ENCODE data around the gene SLC35F1. TPM values are rescaled to one million over a fixed set of nuclear protein-coding genes. Genes with fewer than 3 reads are reported as not detected.

The SLC35F1 gene
- total RNA-seq, 4 donors from 2014 or later = 5.4 to 8.1 (median 6.5) TPM

- H3K4me1 ChIP-seq = peaks cover 4 to 16% (median 15%) of the 10 kb centered on the region in 4 donors
- H3K4me3 ChIP-seq = no peak overlapping the region
- H3K36me3 ChIP-seq = no peaks in the 10 kb centered on the region
- H3K9me3 ChIP-seq = no peaks in the 10 kb centered on the region
- TF ChIP-seq POLR2AphosphoS5 (IDR thresholded peaks at IDR 0.05) (no peak), CTCF (IDR thresholded peaks at IDR 0.05) (no peak), EP300 (IDR thresholded peaks at IDR 0.05) (no peak), POLR2A (IDR thresholded peaks at IDR 0.05; ENCODE audit: low read depth) (no peak)
- H3K27ac ChIP-seq (replicated peaks in 1 of 4) = no peak overlapping the region
- H3K27me3 ChIP-seq = no peaks in the 10 kb centered on the region
- intact Hi-C loops (cut with DNase I) = loop anchor here (5.0 to 10.0 kb wide), 2 partner anchors 335 to 497 kb away; no protein-coding TSS in a partner anchor
- 61% methylated on average over 2 of the region's 2 CpGs for WGBS
- no peak for DNase-seq (ENCODE audit: extremely low spot score)
Measured at GRCh38 chr6:118280210-118280609, 373.1 kb downstream of the SLC35F1 start.

- H3K4me1 ChIP-seq = peaks cover 7 to 27% (median 20%) of the 10 kb centered on the region in 4 donors
- TF ChIP-seq EP300 (IDR thresholded peaks at IDR 0.05) (no peak), CTCF (IDR thresholded peaks at IDR 0.05) (no peak), POLR2A (IDR thresholded peaks at IDR 0.05; ENCODE audit: low read depth) (no peak), POLR2AphosphoS5 (IDR thresholded peaks at IDR 0.05) (no peak)
- H3K27ac ChIP-seq (replicated peaks in 1 of 4) = no peak overlapping the region
- H3K9me3 ChIP-seq = no peaks in the 10 kb centered on the region
- no peaks in the 10 kb centered on the region for H3K27me3 ChIP-seq
- no peak for DNase-seq (ENCODE audit: extremely low spot score)
- no peaks in the 10 kb centered on the region for H3K36me3 ChIP-seq
- intact Hi-C loops (cut with DNase I) = loop anchor here (5.0 to 10.0 kb wide), 2 partner anchors 334 to 496 kb away; no protein-coding TSS in a partner anchor
- no peak overlapping the region for H3K4me3 ChIP-seq
Measured at GRCh38 chr6:118281291-118281690, 374.2 kb downstream of the SLC35F1 start.

GRCh38 chr6:118283766-118284165 is 376.7 kb downstream of the SLC35F1 start:
- TF ChIP-seq CTCF (IDR thresholded peaks at IDR 0.05) (peak; percentile 77 to 78 (median 78)), EP300 (IDR thresholded peaks at IDR 0.05) (no peak)
- intact Hi-C loops (cut with DNase I) = loop anchor here (1.0 to 10.0 kb wide), 5 partner anchors 226 to 494 kb away; no protein-coding TSS in a partner anchor
- DNase-seq (ENCODE audit: extremely low spot score) = no peak
- H3K4me3 ChIP-seq = peak overlapping the region in 2 of 4 donors; percentile 7 to 11
- H3K27ac ChIP-seq (replicated peaks in 1 of 4) = no peak overlapping the region
- 22% methylated on average over 8 of the region's 8 CpGs for WGBS
- no peaks in the 10 kb centered on the region for H3K36me3 ChIP-seq
- H3K27me3 ChIP-seq = no peaks in the 10 kb centered on the region
- H3K9me3 ChIP-seq = no peaks in the 10 kb centered on the region
- peaks cover 11 to 39% (median 26%) of the 10 kb centered on the region in 4 donors for H3K4me1 ChIP-seq

- 72% methylated on average over 5 of the region's 5 CpGs for WGBS
- H3K27me3 ChIP-seq = no peaks in the 10 kb centered on the region
- no peak overlapping the region for H3K4me3 ChIP-seq
- peaks cover 11 to 42% (median 28%) of the 10 kb centered on the region in 4 donors for H3K4me1 ChIP-seq
- no peak for TF ChIP-seq POLR2AphosphoS5 (IDR thresholded peaks at IDR 0.05)
- TF ChIP-seq EP300 (IDR thresholded peaks at IDR 0.05) = no peak
- TF ChIP-seq CTCF (IDR thresholded peaks at IDR 0.05) = peak; percentile 57 to 68 (median 57)
- no peak for TF ChIP-seq POLR2A (IDR thresholded peaks at IDR 0.05; ENCODE audit: low read depth)
- H3K9me3 ChIP-seq = no peaks in the 10 kb centered on the region
- no peaks in the 10 kb centered on the region for H3K36me3 ChIP-seq
- peak overlapping the region; percentile 2 to 34 (median 30) for H3K27ac ChIP-seq (replicated peaks in 1 of 4)
- no peak for DNase-seq (ENCODE audit: extremely low spot score)
- intact Hi-C loops (cut with DNase I) = loop anchor here (1.0 to 10.0 kb wide), 4 partner anchors 224 to 492 kb away; no protein-coding TSS in a partner anchor
Measured at GRCh38 chr6:118284736-118285360, 377.8 kb downstream of the SLC35F1 start.

All from esophagus muscularis mucosa (tissue), 4 donors.